Measurements from ENCODE around the gene RIC1.

GRCh38 chr9:5708414-5708813, 79.5 kb downstream of the RIC1 start:
- TF ChIP-seq, protein P1, sequence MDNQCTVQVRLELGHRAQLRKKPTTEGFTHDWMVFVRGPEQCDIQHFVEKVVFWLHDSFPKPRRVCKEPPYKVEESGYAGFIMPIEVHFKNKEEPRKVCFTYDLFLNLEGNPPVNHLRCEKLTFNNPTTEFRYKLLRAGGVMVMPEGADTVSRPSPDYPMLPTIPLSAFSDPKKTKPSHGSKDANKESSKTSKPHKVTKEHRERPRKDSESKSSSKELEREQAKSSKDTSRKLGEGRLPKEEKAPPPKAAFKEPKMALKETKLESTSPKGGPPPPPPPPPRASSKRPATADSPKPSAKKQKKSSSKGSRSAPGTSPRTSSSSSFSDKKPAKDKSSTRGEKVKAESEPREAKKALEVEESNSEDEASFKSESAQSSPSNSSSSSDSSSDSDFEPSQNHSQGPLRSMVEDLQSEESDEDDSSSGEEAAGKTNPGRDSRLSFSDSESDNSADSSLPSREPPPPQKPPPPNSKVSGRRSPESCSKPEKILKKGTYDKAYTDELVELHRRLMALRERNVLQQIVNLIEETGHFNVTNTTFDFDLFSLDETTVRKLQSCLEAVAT (IDR thresholded peaks at IDR 0.05) = no peak
- TF ChIP-seq ZNF780A (CRISPR knock-in tag; IDR thresholded peaks at IDR 0.05) = no peak
- TF ChIP-seq ZNF140 (CRISPR knock-in tag; IDR thresholded peaks at IDR 0.05) = no peak
- TF ChIP-seq MLX (CRISPR knock-in tag; conservative IDR thresholded peaks at IDR 0.05) = no peak
